Adrenal gland (tissue), 5 donors: Measurements from ENCODE around the gene FLYWCH2.

ENCODE experiments used
- CTCF ChIP-seq, 6 experiments: fragments of 450-650 bp in 4 of 6; fragments of 200-600 bp in 2 of 6; sonication (generic) in 1 of 6; IDR thresholded peaks; 1 replicate in 5 of 6; 2 replicates in 1 of 6; pipeline versions ENCODE4 v1.5.1 to v1.8.0; 2016 to 2021; ENCODE audit warnings: antibody characterized with exemption in 6 of 6, mild to moderate bottlenecking in 2 of 6, moderate library complexity in 1 of 6
- POLR2A ChIP-seq, 2 donors: fragments of 450-650 bp; IDR thresholded peaks; one replicate each; pipeline ENCODE4 v1.6.1; 2017; ENCODE audit warnings: antibody characterized with exemption in 2 of 2, mild to moderate bottlenecking in 2 of 2, moderate library complexity in 1 of 2
- donor health status: DM: no; HTN: no; CAD: no.

- no peak for TF ChIP-seq CTCF (IDR thresholded peaks at IDR 0.05)
- TF ChIP-seq POLR2A (IDR thresholded peaks at IDR 0.05) = no peak
These were observed 54.2 kb downstream of the FLYWCH2 start for GRCh38 chr16:2937170-2937569.
